ENCODE data around the gene AQP5.

DNA sequence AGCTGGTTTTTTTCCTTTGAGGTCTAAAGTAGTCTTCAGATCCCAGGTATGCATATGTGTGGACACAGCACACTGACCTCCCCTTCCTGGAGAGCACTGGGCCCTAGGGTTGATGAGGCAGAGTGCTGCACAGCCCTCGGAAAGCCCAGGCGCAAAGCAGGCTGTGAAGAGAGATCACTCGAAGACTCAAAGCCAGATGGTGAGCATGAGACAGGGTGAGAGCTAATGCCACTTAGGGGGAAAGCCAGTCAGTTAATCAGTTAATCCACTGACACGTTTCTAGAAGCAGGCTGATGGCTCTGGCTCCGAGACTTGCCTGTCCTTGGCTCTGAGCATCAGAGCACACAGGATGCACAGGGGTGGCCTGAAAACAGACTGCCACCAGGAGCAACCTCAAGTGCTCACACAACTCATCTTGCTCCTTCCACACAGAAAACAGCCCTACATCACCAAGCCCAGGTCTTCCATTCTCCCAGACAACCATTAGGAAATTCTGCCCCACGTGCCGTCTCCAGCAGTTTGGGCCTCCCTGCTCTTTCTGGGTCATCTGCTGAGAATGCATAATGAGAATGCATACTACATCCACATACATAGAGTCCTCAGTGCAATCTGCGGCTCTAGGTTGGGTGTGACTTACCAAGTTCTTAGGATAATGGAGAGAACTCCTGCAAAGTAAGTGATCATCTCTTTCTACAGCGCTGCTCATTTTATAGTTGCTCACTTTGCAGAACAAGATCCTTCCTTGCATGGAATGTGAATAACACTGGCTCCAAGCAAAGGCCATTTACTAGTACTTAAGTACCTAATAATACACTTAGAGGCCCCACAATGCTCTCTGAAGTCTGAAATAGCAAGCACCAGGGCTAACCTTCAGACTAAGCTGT is 23.0 kb downstream of the AQP5 start:
- TF ChIP-seq CTCF (IDR thresholded peaks at IDR 0.05): no peak
- no peak for TF ChIP-seq ZFX (IDR thresholded peaks at IDR 0.05; ENCODE audit: borderline replicate concordance)
